H1 (cell line): Measurements from ENCODE around the gene ULK2.

Experiments used
- ATF2 ChIP-seq: IDR thresholded peaks from 2 replicates; pipeline ENCODE4 v1.6.1; 2012; ENCODE audit warnings: low read length, inconsistent platforms
- CTCF ChIP-seq, 3 experiments: IDR thresholded peaks; 1 replicate in 2 of 3; 2 replicates in 1 of 3; pipeline versions ENCODE4 v1.5.1 to v1.6.1; 2011; ENCODE audit warnings: low read length in 3 of 3, mild to moderate bottlenecking in 3 of 3, inconsistent platforms in 2 of 3, low read depth in 1 of 3, moderate library complexity in 1 of 3; ENCODE audit not compliant: insufficient read depth in 1 of 3; ENCODE audit errors: control extremely low read depth in 1 of 3
- EGR1 ChIP-seq: IDR thresholded peaks from 2 replicates; pipeline ENCODE4 v1.6.1; 2011; ENCODE audit warnings: low read depth, low read length, borderline replicate concordance
- HDAC6 ChIP-seq: IDR thresholded peaks from one replicate; pipeline ENCODE4 v1.7.1; 2012; ENCODE audit warnings: low read depth, mild to moderate bottlenecking, inconsistent platforms, low read length, moderate library complexity
- JUN ChIP-seq: IDR thresholded peaks from 2 replicates; pipeline ENCODE4 v1.6.1; 2011; ENCODE audit warnings: low read depth, mild to moderate bottlenecking, improper control_type of control experiment, low read length
- MAFK ChIP-seq: IDR thresholded peaks from 2 replicates; pipeline ENCODE4 v1.6.1; 2012; ENCODE audit warnings: low read depth, mild to moderate bottlenecking, improper control_type of control experiment, low read length
- POLR2AphosphoS5 ChIP-seq: IDR thresholded peaks from 2 replicates; pipeline ENCODE4 v1.6.1; 2011; ENCODE audit warnings: low read depth, low read length
- RBBP5 ChIP-seq: IDR thresholded peaks from 2 replicates; pipeline ENCODE4 v1.7.1; 2012; ENCODE audit warnings: low read depth, mild to moderate bottlenecking, inconsistent platforms, low read length, moderate library complexity, borderline replicate concordance
- RFX5 ChIP-seq: IDR thresholded peaks from 2 replicates; pipeline ENCODE4 v1.6.1; 2011; ENCODE audit warnings: low read depth, low read length, improper control_type of control experiment, borderline replicate concordance
- SAP30 ChIP-seq: fragments of 300-600 bp; sonication (generic); IDR thresholded peaks from 2 replicates; pipeline ENCODE4 v1.7.1; 2012; ENCODE audit warnings: low read length, moderate library complexity, mild to moderate bottlenecking, inconsistent platforms; ENCODE audit not compliant: insufficient read depth, insufficient replicate concordance
- USF2 ChIP-seq: IDR thresholded peaks from 2 replicates; pipeline ENCODE4 v1.6.1; 2011; ENCODE audit warnings: low read length, improper control_type of control experiment

GRCh38 chr17:19830061-19830460, 37.7 kb downstream of the ULK2 start:
- TF ChIP-seq USF2 (no peak), CTCF (IDR thresholded peaks at IDR 0.05; ENCODE audit: control extremely low read depth in 1 of 3, insufficient read depth in 1 of 3, low read depth in 1 of 3, low read length in 3 of 3) (no peak), RFX5 (no peak), ATF2 (no peak), RBBP5 (no peak), JUN (no peak), MAFK (no peak), EGR1 (no peak), SAP30 (no peak), HDAC6 (no peak), POLR2AphosphoS5 (no peak)
